Astrocyte (in vitro differentiated cells and primary cell): Measurements from ENCODE around the gene CSMD2.

Experiments
- EZH2 ChIP-seq: IDR thresholded peaks from 2 replicates; pipeline ENCODE4 v1.6.1; 2012; ENCODE audit warnings: mild to moderate bottlenecking, low read length, inconsistent platforms; ENCODE audit not compliant: insufficient read depth
- TF ChIP-seq, protein P1 (sequence below): IDR thresholded peaks from 2 replicates; pipeline ENCODE4 v1.5.1; 2011; ENCODE audit warnings: low read depth, mild to moderate bottlenecking, inconsistent platforms, low read length, moderate library complexity; ENCODE audit not compliant: insufficient read depth

DNA sequence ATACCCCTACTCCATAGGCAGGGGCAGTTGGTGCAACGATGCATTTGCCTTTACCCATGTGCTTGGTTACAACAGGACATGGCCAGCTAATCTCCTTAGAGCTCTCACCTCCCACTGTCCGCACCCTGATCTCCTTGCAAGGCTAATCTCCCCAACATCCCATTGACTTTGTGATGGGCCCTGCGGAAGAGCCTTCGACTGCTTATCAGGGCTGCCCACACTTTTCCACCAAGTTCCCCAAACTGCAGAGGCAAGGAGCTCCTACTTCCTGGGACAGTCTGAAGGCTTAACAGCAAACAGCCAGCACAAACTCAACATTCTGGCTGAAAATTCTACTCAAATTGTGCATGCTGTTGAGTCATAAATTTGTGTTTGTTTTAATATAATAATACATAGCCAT lies 47.6 kb upstream of the CSMD2 start:
- TF ChIP-seq, protein P1, sequence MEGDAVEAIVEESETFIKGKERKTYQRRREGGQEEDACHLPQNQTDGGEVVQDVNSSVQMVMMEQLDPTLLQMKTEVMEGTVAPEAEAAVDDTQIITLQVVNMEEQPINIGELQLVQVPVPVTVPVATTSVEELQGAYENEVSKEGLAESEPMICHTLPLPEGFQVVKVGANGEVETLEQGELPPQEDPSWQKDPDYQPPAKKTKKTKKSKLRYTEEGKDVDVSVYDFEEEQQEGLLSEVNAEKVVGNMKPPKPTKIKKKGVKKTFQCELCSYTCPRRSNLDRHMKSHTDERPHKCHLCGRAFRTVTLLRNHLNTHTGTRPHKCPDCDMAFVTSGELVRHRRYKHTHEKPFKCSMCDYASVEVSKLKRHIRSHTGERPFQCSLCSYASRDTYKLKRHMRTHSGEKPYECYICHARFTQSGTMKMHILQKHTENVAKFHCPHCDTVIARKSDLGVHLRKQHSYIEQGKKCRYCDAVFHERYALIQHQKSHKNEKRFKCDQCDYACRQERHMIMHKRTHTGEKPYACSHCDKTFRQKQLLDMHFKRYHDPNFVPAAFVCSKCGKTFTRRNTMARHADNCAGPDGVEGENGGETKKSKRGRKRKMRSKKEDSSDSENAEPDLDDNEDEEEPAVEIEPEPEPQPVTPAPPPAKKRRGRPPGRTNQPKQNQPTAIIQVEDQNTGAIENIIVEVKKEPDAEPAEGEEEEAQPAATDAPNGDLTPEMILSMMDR = no peak
- no peak for TF ChIP-seq EZH2
